Stimulated activated CD4-positive, alpha-beta T cell treated with anti-CD3 and anti-CD28 coated beads, TNF-alpha, amount 100 ng/mL, for 48 hours (primary cell): ENCODE data around the gene IGF2.
"Not testable (repeated sequence)": the region's sequence is repeated elsewhere in the genome, so short reads cannot be mapped to it uniquely, and the experiment has no call there.

ENCODE experiments used
- DNase-seq, 3 donors: peaks; one replicate each; pipeline ENCODE4 v3.0.0-alpha.2; 2020; ENCODE audit warnings: low read depth in 3 of 3

IGF2 gene

GRCh38 chr11:2136209-2136951 lies 2.8 kb downstream of the IGF2 start:
- DNase-seq, result no peak

DNA sequence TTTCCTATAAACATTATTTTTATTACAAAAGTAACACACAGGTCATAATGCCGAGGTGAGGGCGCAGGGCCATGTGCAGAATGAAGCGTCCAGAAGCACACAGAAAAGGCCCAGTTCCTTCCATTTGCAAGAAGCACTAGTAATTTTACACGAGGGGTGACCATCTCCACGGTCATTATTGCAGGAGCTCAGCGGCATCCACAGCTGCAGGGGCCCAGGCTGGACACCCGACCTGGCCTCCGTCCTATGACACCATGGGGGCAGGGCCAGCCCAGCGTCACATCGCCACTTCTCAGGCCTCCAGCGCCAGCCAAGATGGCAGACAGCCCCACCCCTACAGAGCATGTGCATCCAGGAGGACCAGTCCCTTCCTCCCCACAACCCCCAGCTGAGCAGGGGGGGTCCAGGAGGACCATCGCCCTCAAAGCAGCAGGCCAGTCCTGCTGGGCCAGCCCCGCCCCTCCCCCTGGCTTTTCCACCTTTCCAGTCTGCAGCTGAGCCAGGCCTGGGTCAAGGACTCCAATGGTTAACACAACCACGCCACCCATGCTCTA lies 3.5 kb downstream of the IGF2 start:
- no peak for DNase-seq

DNA sequence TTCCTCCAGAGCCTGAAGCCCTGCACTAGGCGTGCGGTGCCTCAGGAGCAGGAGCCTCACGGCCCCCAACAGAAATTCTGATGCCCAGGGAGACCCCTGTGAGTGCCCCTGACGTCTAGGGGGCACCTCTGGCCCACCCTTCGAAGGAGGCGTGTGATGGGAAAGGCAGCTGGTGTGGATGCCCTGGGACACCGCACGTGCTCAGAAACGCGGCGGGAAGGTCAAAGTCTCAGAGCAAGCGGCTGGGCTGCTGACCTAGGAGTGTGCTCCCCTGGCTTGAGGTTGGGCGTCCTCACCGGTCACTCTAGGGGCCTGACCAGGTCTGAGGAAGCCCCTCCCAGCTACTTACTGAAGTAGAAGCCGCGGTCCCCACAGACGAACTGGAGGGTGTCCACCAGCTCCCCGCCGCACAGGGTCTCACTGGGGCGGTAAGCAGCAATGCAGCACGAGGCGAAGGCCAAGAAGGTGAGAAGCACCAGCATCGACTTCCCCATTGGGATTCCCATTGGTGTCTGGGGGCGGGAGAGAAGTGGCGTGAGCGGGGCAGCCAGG lies 4.1 kb downstream of the IGF2 start:
- no peak for DNase-seq

DNA sequence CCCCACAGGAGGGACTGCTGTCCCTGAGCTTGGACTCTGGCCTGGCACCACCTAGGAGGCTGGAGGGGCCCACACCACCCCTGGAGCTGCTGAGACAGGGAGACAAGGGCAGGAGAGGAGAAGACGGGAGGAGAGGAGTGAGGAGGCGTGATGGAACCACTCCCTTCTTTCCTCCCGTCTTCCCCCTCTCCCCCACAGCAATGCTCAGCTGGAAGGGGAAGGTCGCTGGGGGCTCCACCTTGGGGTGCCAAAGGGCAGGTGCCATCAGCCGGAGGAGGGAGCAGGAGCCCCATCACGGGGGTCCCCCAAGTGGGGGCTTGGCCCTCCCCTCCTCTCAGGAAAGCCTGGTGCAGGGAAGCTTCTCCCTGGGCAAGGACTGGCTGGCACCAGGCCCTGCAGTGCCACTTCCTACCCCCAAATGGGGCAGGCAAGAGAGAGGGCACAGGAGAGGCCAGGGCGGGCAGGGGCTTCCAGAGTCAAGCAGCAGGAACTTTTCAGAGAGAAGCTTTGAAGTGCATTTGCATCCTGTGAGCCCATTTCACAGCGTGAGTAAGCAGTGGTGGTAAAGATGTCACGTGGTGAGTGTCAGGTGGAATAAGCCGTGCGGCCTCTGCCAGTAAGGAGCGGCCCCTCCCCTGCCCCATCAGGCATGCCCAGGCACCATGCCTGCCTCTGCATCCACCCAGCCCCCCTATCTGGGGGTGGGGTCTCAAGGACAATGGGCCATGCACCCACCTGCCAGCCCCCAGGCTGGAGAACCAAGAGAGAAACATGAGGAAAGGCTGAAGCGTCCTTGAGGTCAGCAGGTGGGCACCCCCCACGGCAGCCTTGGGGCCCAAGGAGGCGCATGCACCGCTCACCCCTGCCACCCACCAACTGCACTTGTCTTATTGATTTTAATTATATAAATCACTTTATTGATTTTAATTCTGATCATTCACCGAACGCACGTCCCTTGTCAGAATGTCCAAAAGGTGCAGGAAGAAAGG lies 4.9 kb downstream of the IGF2 start:
- no peak for DNase-seq

DNA sequence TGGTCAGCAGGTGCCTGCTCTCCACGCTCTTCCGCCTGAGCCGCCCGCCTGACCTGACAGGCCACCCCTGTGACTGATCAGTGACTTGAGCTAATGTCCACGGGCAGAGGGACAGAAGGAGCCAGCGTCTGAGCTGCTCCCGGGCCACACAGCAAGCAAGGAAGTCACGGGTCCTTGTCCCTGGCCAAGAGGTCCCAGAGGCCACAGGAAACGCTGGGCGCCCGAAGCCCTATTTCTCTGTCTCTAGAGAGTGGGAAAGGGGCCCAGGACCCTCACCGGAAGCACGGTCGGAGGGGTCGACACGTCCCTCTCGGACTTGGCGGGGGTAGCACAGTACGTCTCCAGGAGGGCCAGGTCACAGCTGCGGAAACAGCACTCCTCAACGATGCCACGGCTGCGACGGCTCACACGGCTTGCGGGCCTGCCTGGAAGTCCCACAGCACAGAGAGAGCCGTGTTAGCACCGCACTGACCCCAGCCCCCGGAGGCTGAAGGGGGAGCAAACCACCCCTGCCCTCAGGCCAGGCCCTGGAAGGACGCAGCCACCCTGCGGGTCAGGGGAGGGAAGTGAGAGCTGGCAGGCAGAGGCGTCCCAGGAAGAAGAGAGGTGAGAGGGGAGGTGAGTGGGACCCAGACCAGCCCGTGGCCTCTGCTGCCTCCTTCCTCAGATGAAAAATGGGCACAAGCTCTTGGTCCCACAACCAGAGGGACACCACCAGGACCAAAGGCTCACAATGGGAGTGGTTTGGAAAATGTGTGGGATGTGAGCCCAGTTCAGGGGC lies 5.8 kb downstream of the IGF2 start:
- DNase-seq, result no peak

DNA sequence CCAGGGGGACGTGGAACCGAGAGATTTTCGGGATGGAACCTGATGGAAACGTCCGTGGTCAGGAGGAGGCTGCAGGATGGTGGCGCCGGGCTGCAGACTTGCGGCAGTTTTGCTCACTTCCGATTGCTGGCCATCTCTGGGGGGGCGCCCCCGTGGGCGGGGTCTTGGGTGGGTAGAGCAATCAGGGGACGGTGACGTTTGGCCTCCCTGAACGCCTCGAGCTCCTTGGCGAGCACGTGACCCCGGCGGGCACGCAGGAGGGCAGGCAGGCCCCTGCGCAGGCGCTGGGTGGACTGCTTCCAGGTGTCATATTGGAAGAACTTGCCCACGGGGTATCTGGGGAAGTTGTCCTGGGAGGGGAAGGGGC lies 6.3 kb downstream of the IGF2 start:
- DNase-seq, result no peak

DNA sequence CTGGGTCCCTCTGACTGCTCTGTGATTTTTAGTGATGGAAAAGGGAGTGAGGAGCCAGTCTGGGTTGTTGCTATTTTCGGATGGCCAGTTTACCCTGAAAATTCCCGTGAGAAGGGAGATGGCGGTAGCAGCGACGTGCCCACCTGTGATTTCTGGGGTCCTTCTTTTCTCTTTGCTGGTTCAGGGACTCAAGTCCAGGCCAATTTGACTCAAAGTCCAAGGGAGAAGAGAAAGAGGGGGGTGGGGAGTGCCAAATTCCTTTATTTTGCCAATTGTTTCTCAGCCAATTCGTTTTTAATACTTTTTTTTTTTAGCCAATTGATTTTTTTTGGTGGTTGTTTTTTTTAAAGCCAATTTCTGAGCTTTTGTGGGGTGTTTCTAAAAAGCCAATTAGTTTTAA lies 6.9 kb downstream of the IGF2 start:
- DNase-seq, result no peak

GRCh38 chr11:2131371-2132236 lies 7.6 kb downstream of the IGF2 start:
- DNase-seq, result no peak

DNA sequence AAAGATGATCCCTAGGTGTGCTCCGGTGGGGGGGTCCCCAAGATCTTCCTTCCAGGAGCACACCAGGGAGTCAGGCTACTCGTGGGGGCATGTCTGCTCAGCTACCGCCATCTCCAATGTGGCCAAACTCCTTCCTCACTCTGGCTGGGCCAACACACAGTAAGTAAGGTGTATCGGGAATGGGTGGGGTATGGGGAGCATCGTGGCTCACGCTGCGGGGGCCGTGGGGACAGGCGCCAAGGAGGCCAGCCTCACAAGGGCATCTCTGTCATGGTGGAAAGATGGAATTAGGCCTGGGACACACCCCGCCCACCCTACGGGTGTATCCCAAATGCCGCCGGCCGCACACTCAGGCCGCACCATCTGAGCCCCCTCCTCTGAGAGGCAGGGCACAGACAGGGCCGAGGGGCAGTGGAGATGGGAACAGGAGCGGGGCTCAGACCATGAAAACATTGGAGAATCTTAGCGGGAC lies 8.3 kb downstream of the IGF2 start:
- no peak for DNase-seq

- no peak for DNase-seq
Observed at GRCh38 chr11:2129699-2130366, 9.4 kb downstream of the IGF2 start.

DNA sequence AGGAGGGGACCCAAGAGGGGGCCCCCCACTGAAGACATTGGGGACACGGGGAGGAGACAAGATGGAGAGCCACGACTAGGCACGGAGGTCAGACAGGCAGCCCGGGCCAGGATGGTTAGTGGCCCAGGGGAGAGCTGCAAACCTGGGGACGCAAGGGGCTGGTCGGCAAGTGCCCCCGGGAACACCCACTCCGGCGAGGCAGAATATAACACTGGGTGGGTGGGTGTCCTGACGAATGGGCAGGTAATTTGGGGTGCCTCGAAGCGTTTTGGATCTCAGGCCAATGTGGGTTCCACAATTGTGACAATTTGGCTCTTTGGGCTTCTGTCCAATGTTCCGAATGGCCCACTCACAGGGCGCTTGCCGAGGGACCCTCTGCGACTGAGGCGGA lies 9.9 kb downstream of the IGF2 start:
- DNase-seq, result no peak

GRCh38 chr11:2128511-2129307 lies 10.5 kb downstream of the IGF2 start:
- DNase-seq, result no peak

DNA sequence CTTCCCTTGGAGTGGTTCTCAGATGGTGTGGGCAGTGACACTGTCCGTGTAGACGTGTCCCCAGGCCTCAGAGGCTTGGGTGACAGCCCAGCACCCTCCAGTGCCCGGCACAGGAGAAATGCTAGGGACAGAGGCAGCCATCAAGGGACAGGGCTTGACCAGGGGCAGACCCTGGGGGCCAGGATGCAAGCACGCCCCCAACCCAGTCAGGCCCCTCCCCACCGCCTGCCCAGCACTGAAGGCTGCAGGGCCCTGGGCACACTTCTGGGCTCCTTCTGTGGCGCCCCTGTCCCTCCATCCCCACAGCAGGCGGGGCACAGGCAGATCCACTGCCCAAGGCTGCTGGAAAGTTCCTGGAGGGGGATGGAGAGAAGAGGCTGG lies 11.1 kb downstream of the IGF2 start:
- DNase-seq, result no peak

DNA sequence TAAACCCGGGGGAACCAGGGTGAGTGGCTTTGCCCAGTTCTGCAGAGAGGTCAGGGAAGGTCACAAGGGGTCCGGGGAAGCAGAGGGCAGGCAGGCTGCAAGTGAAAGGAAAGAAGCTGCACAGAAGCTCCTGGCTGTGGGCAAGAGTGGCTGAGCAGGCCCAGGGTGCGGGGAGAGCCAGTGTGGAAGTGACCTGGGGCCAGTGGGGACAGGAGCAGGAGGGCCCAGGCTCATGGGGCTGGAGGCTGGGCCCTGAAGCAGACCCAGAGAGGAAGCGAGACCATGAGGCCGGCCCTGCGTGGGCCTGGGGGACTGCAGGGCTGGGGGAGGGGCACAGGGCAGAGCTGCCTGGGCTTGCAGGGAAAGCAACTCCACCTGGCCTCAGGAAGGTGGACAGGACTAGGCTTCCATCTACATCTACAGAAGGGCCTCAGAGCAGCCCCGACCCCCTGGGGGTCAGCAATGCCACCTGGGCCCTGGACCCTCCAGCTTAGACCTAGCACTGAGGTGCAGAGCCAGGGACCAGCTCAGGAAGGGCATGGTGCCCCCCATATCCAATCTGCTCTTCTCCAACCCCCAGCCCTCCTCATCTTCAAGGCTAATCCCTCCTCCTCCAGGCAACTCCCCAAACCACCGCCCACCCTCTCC lies 11.6 kb downstream of the IGF2 start:
- DNase-seq, result no peak

DNA sequence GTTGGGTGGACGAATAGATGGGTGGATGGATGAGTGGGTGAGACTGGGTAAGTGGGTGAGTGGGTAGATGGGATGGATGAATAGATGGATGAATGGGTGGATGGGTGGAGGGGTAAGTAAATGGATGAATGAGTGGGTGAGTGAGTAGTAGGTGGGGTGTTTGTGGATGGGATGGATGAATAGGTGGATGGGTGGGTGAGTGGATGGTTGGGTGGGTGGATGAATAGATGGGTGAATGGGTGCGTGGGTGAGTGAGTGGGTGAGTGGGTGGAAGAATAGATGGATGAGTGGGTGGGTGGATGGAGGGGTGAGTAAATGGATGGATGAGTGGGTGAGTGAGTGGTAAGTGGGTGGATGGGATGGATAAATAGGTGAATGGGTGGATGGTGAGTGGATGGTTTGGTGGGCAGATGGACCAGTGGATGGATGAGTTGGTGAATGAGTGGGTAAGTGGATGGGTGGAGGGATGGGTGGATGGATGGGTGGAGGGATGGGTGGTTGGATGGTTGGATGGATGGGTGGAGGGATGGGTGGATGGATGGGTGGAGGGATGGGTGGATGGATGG lies 12.6 kb downstream of the IGF2 start:
- DNase-seq, result no peak

DNA sequence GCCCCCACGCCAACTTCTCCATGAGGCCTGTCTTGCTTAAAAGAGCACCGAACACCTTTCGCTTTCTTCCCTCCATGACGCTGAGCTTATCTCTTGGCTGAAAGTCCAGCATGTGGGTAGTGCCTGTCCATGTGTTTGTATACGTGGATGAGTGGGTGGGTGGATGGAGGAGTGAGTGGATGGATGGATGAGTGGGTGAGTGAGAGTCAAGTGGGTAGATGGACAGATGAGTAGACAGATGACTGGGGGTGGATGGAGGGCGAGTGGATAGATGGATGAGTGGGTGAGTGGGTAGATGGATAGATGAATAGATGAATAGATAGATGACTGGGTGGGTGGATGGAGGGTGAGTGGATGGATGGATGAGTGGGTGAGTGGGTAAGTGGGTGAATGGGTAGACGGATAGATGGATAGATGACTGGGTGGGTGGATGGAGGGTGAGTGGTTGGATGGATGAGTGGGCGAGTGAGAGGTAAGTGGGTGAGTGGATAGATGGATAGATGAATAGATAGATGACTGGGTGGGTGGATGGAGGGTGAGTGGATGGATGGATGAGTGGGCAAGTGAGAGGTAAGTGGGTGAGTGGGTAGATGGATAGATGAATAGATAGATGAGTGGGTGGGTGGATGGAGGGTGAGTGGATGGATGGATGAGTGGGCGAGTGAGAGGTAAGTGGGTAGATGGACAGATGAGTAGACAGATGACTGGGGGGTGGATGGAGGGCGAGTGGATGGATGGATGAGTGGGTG lies 14.3 kb downstream of the IGF2 start:
- DNase-seq, result not testable (repeated sequence)

- DNase-seq, result no peak
Observed at GRCh38 chr11:2123628-2123960, 15.6 kb downstream of the IGF2 start.
